GDM1 (cell line): Measurements from ENCODE around the gene HIGD2A.
"Not testable (repeated sequence)": the region's sequence is repeated elsewhere in the genome, so short reads cannot be mapped to it uniquely, and the experiment has no call there.

Experiments used
- DNase-seq: peaks from one replicate; lab custom pipeline; 2025; lab: John Stamatoyannopoulos, UW

HIGD2A gene

GRCh38 chr5:176394881-176395675 is 6.5 kb downstream of the HIGD2A start:
- no peak for DNase-seq

- no peak for DNase-seq
Measured at GRCh38 chr5:176396330-176396729, 7.8 kb downstream of the HIGD2A start.

- DNase-seq: no peak
Measured at GRCh38 chr5:176397736-176398420, 9.3 kb downstream of the HIGD2A start.

GRCh38 chr5:176400382-176401156 is 12.0 kb downstream of the HIGD2A start:
- no peak for DNase-seq

GRCh38 chr5:176401281-176402205 is 13.0 kb downstream of the HIGD2A start:
- no peak for DNase-seq

GRCh38 chr5:176405656-176406435 is 17.3 kb downstream of the HIGD2A start:
- no peak for DNase-seq

- no peak for DNase-seq
Measured at GRCh38 chr5:176406436-176407052, 18.0 kb downstream of the HIGD2A start.

GRCh38 chr5:176407456-176408251 is 19.1 kb downstream of the HIGD2A start:
- DNase-seq: no peak

GRCh38 chr5:176408252-176408573 is 19.7 kb downstream of the HIGD2A start:
- not testable (repeated sequence) for DNase-seq

- DNase-seq: no peak
Measured at GRCh38 chr5:176408590-176408989, 20.0 kb downstream of the HIGD2A start.

- no peak for DNase-seq
Measured at GRCh38 chr5:176409765-176410164, 21.2 kb downstream of the HIGD2A start.

- no peak for DNase-seq
Measured at GRCh38 chr5:176410486-176411180, 22.1 kb downstream of the HIGD2A start.

- DNase-seq: no peak
Measured at GRCh38 chr5:176412517-176413254, 24.1 kb downstream of the HIGD2A start.

- DNase-seq: no peak
Measured at GRCh38 chr5:176413255-176413565, 24.7 kb downstream of the HIGD2A start.

GRCh38 chr5:176413709-176414191 is 25.2 kb downstream of the HIGD2A start:
- no peak for DNase-seq

- DNase-seq: no peak
Measured at GRCh38 chr5:176414704-176415103, 26.2 kb downstream of the HIGD2A start.

GRCh38 chr5:176415240-176415951 is 26.8 kb downstream of the HIGD2A start:
- DNase-seq: no peak
